Fibroblast of mammary gland (primary cell): ENCODE data around the gene POLE4.

Source experiments
- DNase-seq: peaks from one replicate; pipeline ENCODE4 v3.0.0-alpha.2; 2010; ENCODE audit warnings: low read depth
- H3K4me3 ChIP-seq: 2 replicates; pipeline ENCODE4 v1.5.1; 2011; ENCODE audit warnings: low read depth, mild to moderate bottlenecking, low read length, moderate library complexity; ENCODE audit not compliant: control insufficient read depth
- TF ChIP-seq, protein P1 (sequence below): conservative IDR thresholded peaks from 2 replicates; pipeline ENCODE4 v1.5.1; 2011; ENCODE audit warnings: low read depth, low read length, inconsistent platforms; ENCODE audit not compliant: control insufficient read depth, insufficient read depth

POLE4 gene

GRCh38 chr2:74948779-74949178 lies 9.7 kb upstream of the POLE4 start:
- no peak overlapping the region for H3K4me3 ChIP-seq
- TF ChIP-seq, protein P1, sequence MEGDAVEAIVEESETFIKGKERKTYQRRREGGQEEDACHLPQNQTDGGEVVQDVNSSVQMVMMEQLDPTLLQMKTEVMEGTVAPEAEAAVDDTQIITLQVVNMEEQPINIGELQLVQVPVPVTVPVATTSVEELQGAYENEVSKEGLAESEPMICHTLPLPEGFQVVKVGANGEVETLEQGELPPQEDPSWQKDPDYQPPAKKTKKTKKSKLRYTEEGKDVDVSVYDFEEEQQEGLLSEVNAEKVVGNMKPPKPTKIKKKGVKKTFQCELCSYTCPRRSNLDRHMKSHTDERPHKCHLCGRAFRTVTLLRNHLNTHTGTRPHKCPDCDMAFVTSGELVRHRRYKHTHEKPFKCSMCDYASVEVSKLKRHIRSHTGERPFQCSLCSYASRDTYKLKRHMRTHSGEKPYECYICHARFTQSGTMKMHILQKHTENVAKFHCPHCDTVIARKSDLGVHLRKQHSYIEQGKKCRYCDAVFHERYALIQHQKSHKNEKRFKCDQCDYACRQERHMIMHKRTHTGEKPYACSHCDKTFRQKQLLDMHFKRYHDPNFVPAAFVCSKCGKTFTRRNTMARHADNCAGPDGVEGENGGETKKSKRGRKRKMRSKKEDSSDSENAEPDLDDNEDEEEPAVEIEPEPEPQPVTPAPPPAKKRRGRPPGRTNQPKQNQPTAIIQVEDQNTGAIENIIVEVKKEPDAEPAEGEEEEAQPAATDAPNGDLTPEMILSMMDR: no peak
- no peak for DNase-seq

DNA sequence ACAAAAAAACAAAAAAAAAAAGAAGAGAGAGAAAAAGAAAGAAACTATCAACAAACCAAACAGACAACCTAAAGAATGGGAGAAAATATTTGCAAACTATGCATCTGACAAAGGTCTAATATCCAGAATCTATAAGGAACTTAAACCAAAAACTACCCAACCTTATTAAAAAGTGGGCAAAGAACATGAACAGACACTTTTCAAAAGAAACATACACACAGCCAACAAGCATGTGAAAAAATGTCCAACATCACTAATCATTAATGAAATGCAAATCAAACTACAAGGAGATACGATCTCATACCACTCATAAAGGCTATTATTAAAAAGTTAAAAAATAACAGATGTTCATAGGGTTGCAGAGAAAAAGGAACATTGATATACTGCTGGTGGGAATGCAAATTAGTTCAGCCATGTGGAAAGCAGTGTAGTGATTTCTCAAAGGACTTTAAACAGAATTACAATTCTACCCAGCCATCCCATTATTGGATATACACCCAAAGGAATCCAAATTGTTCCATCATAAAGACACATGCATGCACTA lies 7.2 kb upstream of the POLE4 start:
- TF ChIP-seq, protein P1: no peak
- no peak overlapping the region for H3K4me3 ChIP-seq
- no peak for DNase-seq

- TF ChIP-seq, protein P1: no peak
- DNase-seq: no peak
Observed at GRCh38 chr2:74952575-74952974, 5.9 kb upstream of the POLE4 start.

GRCh38 chr2:74953796-74954499 lies 4.5 kb upstream of the POLE4 start:
- DNase-seq: no peak
- TF ChIP-seq, protein P1: no peak
- no peak overlapping the region for H3K4me3 ChIP-seq

More at GRCh38 chr2:74952575-74952974, 5.9 kb upstream of the POLE4 start:
- H3K4me3 ChIP-seq: no peak overlapping the region

DNA sequence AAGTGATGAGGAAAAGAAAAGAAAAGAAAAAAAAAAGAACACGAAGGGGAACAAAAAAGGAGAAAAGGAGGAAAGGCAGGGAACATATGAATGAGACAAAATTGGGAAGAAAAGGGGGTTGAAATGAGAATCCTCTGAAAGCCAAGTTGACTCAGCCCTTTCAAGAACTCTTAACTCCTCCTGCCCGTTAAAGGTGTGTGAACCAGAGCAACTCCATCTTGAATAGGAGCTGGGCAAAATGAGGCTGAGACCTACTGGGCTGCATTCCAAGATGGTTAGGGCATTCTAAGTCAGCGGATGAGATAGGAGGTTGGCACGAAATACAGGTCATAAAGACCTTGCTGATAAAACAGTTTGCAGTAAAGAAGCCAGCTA lies 4.0 kb upstream of the POLE4 start:
- TF ChIP-seq, protein P1: no peak
- no peak for DNase-seq
- no peak overlapping the region for H3K4me3 ChIP-seq

DNA sequence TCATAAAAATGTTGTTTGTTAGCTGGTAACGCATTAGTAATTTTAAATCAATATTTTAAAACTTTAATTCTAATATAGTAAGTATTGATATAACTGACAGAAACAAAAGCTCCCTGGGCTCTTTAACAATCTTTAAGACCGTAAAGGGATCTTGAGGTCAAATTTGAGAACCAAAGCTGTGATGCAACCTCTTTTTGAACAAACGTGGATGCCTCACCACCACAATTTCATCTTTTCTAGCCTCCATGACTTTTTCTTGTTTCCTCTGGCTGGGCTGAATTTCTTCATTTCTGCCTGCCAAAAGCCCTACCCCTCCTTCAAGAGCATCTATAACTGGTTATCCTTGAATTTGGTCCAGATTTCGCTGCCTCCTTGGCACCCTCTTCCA lies 563 bp upstream of the POLE4 start:
- TF ChIP-seq, protein P1: no peak
- DNase-seq: peak; percentile 41
- H3K4me3 ChIP-seq: peak overlapping the region; percentile 47

DNA sequence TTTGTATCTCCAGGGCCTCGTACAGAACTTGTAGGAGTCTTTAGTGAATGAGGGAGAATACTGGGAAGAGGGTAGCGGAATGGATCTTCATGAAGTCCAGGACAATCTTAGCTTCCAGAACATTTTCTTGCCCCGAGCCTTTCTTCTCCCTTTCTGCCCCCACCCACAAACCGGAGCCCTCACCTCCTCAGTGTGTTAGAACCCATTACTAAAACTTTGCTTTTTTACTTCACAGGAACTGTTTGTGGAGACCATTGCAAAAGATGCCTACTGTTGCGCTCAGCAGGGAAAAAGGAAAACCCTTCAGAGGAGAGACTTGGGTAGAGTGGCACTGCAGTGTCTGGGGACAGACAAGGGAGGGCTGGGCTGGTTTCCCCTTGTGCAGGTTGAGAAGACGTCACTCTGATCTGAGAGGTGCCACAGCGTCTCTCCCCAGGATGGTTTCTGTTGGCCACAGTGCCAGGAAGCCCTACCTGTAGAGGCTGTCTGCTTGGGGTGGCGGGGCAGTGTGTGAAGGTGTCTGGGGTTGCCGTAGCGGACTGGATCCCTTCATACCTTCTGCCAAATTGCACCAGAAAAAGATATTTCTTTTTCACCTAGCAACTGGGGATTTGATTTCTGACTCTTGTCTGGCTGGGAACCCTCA lies 786 bp downstream of the POLE4 start:
- no peak for DNase-seq

More for the DNA sequence above, 786 bp downstream of the POLE4 start:
- TF ChIP-seq, protein P1: no peak
- peak overlapping the region; percentile 61 for H3K4me3 ChIP-seq
